HG02610 (cell line): ENCODE measurements around the gene ESRRB.

ENCODE experiments used
- ATAC-seq: cut with Tn5 transposase; IDR thresholded peaks from one replicate; pipeline ENCODE4 v1.9.1; 2021; ENCODE audit warnings: mild to moderate bottlenecking, moderate library complexity; ENCODE audit not compliant: unreplicated experiment

The ESRRB gene

GRCh38 chr14:76375947-76376404 is at the start of gene ESRRB:
Gene ESRRB, plus strand, starts transcription at chr14:76376137. Its CDS starts 265 bp downstream, at chr14:76376402.
- no peak for ATAC-seq

DNA sequence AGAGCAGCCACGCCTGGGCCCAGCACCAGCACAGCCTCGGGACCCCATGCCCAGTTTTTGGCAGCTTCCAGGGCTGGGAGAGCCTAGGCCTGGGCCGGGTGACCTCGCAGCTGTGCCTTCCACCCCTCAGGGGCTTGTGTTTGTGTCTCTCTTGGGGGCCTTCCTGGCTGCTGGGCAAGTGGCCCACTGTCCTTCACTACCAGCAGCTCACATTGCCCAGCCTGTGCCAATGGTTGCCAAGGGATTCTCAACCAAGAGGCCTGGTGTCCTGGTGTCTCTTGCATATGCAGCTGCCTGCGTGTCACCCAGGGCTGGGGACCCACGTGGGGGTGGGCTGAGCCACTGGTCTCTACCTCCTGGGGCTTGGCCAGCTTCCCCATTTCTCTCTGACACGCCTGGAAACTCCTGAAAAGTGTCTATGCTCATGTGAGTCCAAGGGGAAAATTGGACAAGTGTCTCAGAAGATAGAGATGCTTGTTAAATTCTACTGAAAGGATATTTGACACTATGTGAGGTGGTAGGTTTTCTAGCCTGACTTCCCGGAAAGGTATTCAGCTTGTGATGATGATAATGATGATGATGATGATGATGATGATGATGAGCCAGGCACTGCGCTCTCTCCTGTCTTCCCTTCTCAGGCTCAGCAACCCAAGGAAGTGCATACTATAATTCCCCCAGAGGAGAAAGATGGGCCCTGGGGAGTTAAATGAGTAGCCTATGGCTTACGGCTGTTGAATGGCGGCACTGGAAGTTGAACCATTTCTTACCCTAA is 48.8 kb upstream of the ESRRB start:
- ATAC-seq: no peak

- ATAC-seq: no peak
Measured at GRCh38 chr14:76328457-76329137, 47.3 kb upstream of the ESRRB start.

DNA sequence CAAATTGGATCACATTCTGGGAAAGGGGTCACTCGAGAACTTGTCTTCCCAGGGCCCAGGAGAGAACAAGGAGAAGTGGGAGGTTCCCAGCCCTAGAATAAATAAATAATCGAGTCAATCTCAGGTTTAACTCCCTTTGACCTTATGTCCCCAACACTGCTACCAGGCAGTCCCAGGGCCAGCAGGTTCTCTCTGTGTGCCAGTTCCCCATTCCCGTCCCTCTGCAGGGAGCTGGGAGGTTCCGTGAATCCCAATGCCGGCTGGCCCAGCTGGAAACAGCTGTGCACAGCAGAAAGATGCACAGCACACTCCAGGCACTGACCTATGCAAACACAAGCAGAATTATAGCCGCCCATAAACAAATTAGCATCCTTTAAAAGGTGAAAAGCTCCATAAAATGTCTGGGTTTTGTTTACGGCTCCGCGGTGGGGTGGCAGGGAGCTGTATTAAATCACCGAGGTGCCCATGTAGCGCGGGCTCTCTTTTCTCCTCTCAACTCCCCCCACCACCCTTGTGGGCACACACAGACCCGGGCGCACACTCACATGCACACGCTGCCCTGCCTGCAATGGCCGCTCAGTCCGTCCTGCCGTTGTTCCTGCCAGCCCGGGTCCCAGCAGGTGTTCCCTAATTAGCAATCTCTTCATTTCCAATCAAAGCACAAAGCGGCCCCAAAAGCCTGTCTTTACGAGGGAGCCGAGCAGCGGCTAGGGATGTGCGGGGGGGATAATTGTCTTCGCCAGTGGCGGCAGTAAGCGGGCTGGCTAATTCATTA is 46.6 kb upstream of the ESRRB start:
- no peak for ATAC-seq

- no peak for ATAC-seq
Measured at GRCh38 chr14:76329951-76330350, 46.0 kb upstream of the ESRRB start.

- no peak for ATAC-seq
Measured at GRCh38 chr14:76330411-76331327, 45.3 kb upstream of the ESRRB start.

DNA sequence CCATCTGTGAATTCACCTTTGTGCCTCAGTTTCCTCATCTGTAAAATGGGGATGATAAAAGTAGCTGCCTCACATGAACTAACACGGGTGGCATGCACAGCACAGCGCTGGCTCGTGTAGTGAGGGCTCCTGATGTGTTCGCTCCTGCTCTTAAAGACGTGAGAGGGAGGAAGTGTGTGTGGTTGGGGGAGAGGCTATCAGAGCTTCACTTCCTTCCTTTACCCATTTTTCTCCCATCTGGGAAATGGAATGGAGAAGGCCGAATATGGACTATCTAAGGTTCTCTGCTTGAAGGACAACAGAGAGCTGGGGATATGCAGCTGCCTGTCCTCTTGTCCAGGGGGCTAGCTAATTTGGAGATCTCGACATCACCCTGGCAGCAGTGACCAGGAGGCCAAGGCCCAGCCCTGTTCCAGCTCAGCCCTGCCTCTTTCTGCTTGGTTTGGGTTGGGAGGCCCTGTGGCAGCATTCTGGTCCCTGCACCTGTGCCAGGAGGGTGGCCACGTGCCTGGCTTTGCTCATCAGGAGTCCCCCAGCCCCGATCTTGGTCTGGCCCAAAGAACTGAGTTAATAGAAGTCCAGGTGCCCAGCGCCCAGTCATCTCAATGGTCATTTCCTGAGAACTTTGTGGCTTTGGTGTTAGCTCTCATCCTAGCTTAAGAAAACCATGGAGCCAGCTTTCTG is 44.5 kb upstream of the ESRRB start:
- ATAC-seq: no peak

DNA sequence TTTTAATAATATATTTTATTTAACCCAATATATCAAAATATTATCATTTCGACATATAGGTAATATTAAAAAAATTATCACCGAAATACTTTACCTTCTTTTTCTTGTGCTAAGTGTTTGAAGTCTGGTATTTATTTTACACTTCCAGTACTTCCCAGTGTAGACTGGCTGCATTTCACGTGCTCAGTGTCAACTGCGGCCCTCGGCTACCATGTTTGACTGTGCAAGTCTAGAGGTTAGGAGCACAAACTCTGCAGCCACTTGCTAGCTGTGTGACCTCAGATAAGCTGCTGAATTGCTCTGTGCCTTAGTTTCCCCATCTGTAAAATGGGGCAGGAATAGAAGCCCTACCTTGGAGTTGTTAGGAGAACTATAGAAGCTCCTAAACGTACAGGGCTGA is 42.3 kb upstream of the ESRRB start:
- no peak for ATAC-seq

DNA sequence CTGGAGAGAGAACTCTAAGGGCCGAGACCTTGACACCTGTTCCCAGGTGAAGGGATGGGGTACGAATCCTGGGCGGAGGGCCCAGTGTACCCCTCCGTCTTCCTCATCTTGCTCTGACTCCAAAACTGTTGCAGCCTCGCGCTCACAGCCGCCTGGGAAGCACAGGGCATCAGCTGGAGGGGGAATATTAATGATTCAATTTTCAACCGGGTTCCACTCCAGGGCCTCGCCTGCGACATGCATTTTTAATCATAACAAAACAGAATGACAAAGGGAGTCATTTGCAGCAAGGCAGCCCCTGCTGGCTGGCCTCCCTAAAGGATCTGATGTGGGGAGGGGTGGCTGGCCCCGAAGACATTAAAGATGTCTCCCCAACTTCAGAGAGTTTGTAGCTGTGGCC is 41.6 kb upstream of the ESRRB start:
- no peak for ATAC-seq

- ATAC-seq: no peak
Measured at GRCh38 chr14:76336876-76337275, 39.1 kb upstream of the ESRRB start.

DNA sequence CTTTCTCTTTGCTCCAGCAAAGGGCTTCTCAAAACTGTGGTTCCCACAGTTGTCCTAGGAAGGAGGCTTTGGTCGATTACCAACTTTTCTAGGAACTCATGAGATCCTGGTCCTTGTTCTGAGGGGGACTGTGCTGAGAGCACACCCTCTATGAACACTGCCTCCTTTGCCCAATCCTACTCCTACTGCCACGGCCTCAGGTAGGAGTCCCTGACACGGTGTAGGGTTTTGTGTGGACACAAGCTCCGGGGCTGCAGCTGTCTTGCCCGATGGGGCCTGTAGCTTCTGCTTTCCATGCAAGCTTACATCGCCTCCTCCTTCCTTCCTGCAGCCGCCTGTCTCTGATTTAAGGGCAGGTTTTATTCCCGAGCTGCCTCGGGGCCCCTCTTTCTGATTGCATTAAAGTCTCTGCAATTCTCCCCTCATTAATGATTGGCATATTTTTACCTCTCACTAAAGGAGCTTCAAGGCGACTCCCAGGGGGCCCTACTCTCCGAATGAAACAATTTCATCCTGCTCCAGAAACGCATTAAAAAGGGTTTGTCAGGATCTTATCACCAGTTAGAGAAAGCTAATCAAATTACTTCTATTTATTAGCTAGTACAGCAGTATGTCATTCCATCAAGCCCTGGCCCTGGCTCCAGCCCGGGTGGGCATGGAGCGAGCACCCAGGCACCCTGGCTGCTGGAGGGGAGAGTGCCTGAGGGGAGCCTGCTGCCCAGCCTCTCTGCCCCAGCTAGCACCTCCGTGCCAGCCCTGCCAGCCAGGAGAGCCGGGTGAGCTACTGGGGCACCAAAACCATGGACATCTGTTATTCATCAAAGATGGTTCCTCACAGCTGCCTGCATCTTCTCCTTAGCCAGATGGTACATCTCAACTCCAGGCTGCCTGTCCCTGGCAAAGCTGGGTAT is 38.0 kb upstream of the ESRRB start:
- ATAC-seq: no peak

- ATAC-seq: no peak
Measured at GRCh38 chr14:76339728-76340615, 36.0 kb upstream of the ESRRB start.

DNA sequence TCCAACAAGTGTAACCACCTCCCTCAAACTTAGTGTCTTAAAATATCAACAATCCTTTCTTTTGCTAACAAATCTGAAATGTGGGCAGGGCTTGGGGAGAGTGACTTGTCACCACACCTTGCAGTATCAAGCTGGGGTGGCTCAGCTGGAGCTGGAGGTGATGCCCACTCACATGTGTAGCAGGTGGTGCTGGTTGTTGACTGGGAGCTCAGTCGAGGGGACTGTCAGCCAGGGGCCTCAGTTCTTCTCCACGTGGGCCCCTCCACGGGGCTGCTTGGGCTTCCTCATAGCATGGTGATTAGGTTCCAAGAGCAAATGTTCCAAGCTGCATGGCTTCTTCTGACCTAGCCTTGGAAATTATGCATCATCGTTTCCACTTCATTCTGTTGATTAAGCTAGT is 32.6 kb upstream of the ESRRB start:
- ATAC-seq: no peak

DNA sequence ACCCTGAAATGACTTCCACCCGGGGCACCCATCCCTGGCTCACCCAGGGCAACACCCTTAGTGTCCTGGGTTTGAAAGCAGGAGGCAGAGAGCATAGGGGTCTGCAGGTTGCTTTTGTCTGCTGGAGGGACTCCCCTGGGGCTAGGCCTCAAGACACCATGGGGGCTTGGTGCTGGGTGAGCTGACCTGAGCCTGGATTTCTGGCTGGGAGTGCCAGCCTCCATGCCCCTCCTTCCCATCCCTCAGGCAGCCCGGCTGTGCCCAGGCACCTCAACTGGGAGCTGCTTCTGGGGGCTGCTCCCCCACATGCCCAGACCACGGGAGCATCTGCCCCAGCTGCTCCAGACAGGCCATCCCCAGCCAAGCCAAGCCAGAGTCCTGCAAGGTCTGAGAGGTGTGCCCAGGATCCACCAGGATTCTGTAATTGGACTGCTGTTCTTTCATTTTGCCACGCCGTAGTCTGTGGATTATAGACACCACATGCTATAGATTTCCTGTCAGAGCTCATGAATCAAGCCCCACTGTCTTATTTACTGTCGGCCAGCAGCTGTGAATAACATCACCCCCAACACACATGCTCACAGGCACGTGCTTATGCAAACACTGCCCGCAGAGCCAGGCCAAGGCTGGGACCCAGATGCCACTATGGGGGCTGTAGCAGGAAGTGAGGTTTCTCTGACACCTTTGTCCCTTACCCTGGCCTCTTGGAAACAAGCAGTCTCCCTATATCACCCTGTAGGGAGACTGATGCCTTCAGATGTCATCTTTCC is 29.4 kb upstream of the ESRRB start:
- ATAC-seq: no peak

GRCh38 chr14:76348898-76349297 is 27.0 kb upstream of the ESRRB start:
- no peak for ATAC-seq

DNA sequence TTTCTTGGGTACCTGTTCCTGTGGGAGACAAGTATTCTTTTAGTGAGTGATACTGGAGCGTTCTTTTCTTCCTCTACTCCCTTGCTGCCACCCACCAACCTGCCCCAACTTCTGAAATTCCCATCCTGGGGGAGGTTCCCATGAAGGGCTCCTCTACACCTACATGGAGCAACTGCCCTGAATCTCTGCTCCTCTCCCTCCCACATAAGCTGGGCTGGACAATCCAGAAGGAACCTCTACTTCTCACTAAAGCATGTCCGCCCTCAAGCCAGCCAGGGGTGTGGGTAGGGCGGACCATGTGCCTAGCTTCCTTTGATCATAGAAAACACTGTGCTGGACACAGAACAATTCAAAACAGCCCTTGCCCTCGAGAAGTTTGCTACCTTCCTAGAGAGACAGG is 25.9 kb upstream of the ESRRB start:
- ATAC-seq: no peak

DNA sequence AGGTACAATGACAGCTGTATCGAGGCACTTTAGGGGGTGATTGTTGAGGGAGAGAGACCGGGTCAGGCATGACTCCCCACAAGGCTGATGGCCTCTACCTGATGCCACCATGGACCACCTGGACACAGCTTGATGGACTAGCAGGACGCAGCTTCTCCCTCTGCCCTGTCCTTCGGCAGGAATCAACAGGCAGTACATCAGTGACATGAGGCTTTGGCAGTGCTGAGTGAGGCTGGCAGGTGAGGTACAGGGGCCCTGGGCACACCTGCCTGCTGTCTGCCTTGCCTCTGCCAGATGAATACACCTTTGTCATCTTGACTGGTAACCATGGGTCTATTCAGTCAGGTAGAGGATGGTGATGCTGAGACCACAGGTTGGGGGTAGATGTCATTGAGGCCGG is 25.3 kb upstream of the ESRRB start:
- no peak for ATAC-seq
